ENCODE data around the gene TMEM269. TPM values are rescaled to one million over a fixed set of nuclear protein-coding genes. Genes with fewer than 3 reads are reported as not detected.

TMEM269 gene
- total RNA-seq, 4 donors from 2014 or later, result 0.11 to 0.17 (median 0.16) TPM; not detected in 1

DNA sequence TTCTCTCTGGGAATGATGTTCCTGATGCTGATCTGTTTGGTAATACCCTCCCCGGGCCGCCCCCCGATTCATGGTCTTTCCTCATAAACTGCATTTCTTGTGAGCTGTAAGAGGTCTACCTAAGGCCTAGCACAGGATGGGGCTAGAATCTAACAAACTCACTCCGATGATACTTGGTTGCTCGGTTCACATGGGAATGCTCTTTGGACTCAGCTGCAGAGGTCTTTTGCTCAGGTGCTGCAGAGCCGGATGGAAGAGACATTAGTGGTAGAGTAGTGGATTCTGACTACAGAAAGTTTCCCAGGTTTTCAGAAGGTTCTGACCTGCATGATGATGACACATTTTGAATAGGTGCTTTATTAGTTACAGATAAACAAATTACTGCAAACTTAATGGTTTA lies 8.3 kb upstream of the TMEM269 start:
- peaks cover 61% of the 10 kb centered on the region for H3K36me3 ChIP-seq
- no peak for DNase-seq (ENCODE audit: low spot score in 2 of 2)
- no peak overlapping the region for H3K4me3 ChIP-seq
- no peak overlapping the region for H3K27ac ChIP-seq
- no peaks in the 10 kb centered on the region for H3K9me3 ChIP-seq
- WGBS, result 92% methylated on average over 6 of the region's 6 CpGs
- TF ChIP-seq POLR2A (IDR thresholded peaks at IDR 0.05) (no peak), POLR2AphosphoS5 (IDR thresholded peaks at IDR 0.05) (no peak), EP300 (IDR thresholded peaks at IDR 0.05) (no peak)
- TF ChIP-seq, protein P1, sequence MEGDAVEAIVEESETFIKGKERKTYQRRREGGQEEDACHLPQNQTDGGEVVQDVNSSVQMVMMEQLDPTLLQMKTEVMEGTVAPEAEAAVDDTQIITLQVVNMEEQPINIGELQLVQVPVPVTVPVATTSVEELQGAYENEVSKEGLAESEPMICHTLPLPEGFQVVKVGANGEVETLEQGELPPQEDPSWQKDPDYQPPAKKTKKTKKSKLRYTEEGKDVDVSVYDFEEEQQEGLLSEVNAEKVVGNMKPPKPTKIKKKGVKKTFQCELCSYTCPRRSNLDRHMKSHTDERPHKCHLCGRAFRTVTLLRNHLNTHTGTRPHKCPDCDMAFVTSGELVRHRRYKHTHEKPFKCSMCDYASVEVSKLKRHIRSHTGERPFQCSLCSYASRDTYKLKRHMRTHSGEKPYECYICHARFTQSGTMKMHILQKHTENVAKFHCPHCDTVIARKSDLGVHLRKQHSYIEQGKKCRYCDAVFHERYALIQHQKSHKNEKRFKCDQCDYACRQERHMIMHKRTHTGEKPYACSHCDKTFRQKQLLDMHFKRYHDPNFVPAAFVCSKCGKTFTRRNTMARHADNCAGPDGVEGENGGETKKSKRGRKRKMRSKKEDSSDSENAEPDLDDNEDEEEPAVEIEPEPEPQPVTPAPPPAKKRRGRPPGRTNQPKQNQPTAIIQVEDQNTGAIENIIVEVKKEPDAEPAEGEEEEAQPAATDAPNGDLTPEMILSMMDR (IDR thresholded peaks at IDR 0.05), result no peak
- H3K27me3 ChIP-seq, result no peaks in the 10 kb centered on the region
- peaks cover 4% of the 10 kb centered on the region for H3K4me1 ChIP-seq

DNA sequence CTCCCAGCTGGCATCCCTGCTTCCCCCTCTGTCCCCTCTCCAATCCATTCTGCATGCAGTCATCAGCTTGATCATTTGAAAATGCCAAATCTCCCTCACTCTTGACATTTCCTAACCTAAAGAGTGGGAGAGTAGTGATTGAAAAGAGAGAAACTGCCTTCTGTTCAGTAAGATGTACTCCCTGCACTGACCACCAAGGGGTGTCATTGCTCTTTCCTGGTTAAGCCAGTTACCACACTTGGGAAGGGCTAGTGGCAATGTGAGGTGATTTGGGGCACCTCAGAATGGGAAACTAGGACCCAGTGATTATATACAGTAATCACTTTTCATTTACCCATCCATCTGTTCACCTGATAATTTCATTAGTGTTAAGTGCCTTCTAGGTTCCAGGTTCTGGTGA lies 6.9 kb upstream of the TMEM269 start:
- no peaks in the 10 kb centered on the region for H3K4me1 ChIP-seq
- H3K36me3 ChIP-seq, result peaks cover 64% of the 10 kb centered on the region
- H3K27ac ChIP-seq, result no peak overlapping the region
- no peaks in the 10 kb centered on the region for H3K9me3 ChIP-seq
- TF ChIP-seq, protein P1 (IDR thresholded peaks at IDR 0.05), result peak; percentile 32 to 52
- TF ChIP-seq POLR2A (IDR thresholded peaks at IDR 0.05), result no peak
- H3K27me3 ChIP-seq, result no peaks in the 10 kb centered on the region
- DNase-seq (ENCODE audit: low spot score in 2 of 2), result no peak
- H3K4me3 ChIP-seq, result no peak overlapping the region

DNA sequence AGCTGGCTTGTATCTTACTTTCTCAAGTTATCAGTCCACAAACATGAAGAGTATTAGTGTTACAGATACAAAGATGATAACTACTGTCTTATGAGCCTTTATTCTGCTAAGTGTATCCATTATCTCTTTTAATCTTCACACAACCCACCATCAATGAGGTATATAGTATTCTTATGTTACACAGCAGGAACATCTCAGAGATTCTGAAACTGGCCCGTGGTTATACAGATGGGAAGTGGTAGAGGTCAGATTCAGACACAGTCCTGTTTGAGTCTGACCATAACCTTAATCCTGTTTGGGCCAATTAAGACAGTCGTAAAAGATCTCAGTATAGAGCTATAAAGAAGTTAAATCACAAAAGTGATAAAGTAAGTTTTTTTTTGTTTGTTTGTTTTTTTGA lies 5.1 kb upstream of the TMEM269 start:
- TF ChIP-seq EP300 (IDR thresholded peaks at IDR 0.05) (no peak), POLR2A (IDR thresholded peaks at IDR 0.05) (no peak), POLR2AphosphoS5 (IDR thresholded peaks at IDR 0.05) (no peak)
- TF ChIP-seq, protein P1 (IDR thresholded peaks at IDR 0.05), result no peak
- Histone ChIP-seq H3K27ac (no peak overlapping the region), H3K4me3 (no peak overlapping the region), H3K9me3 (no peaks in the 10 kb centered on the region), H3K4me1 (peaks cover under 1% of the 10 kb centered on the region), H3K27me3 (no peaks in the 10 kb centered on the region), H3K36me3 (peaks cover 58% of the 10 kb centered on the region)
- WGBS, result 89% methylated on average over 2 of the region's 2 CpGs
- no peak for DNase-seq (ENCODE audit: low spot score in 2 of 2)

DNA sequence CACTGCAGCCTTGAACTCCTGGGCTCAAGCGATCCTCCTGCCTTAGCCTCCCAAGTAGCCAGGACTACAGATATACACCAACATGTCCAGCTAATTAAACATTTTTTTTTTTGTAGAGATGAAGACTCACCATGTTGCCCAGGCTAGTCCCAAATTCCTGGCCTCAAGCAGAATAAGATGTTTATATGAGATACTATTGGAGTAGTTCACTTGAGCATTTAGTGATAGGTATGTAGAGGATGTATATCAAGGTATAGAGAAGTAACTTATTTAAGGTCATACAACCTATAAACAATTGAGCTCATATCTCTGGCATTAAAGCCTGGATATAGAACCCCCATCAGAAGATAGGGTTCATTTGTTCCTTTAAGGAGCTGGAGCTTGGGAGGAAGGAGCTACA lies 4.6 kb upstream of the TMEM269 start:
- Histone ChIP-seq H3K4me1 (peaks cover 5% of the 10 kb centered on the region), H3K9me3 (no peaks in the 10 kb centered on the region), H3K27ac (no peak overlapping the region), H3K27me3 (no peaks in the 10 kb centered on the region), H3K4me3 (no peak overlapping the region), H3K36me3 (peaks cover 54% of the 10 kb centered on the region)
- WGBS, result 95% methylated on average over 1 of the region's 1 CpG
- no peak for DNase-seq (ENCODE audit: low spot score in 2 of 2)
- no peak for TF ChIP-seq EP300 (IDR thresholded peaks at IDR 0.05)
- TF ChIP-seq POLR2A (IDR thresholded peaks at IDR 0.05), result no peak

DNA sequence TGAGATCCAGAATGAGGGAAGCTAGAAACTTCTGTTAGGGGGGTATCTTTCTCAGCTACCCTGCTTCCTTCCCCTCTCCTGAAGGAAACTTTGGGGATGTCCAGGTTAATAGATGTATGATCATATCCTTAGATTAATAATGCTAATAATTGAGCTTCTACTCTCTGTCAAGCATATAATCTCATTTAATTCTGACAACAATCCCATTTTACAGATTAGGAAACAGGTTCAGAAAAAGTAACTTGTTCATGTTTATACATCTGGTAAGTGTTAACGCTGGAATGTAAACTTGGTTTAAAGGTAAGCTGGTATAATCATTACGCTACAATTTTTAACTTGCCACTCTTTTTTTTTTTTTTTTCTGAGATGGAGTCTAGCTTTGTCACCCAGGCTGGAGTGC lies 1.7 kb upstream of the TMEM269 start:
- Histone ChIP-seq H3K9me3 (no peaks in the 10 kb centered on the region), H3K36me3 (peaks cover 32% of the 10 kb centered on the region), H3K27me3 (no peaks in the 10 kb centered on the region), H3K4me3 (no peak overlapping the region), H3K4me1 (peaks cover 10% of the 10 kb centered on the region), H3K27ac (no peak overlapping the region)
- WGBS, result 90% methylated on average over 2 of the region's 2 CpGs
- TF ChIP-seq, protein P1 (IDR thresholded peaks at IDR 0.05), result no peak
- TF ChIP-seq EP300 (IDR thresholded peaks at IDR 0.05), result no peak
- TF ChIP-seq POLR2A (IDR thresholded peaks at IDR 0.05), result no peak
- no peak for TF ChIP-seq POLR2AphosphoS5 (IDR thresholded peaks at IDR 0.05)
- no peak for DNase-seq (ENCODE audit: low spot score in 2 of 2)

DNA sequence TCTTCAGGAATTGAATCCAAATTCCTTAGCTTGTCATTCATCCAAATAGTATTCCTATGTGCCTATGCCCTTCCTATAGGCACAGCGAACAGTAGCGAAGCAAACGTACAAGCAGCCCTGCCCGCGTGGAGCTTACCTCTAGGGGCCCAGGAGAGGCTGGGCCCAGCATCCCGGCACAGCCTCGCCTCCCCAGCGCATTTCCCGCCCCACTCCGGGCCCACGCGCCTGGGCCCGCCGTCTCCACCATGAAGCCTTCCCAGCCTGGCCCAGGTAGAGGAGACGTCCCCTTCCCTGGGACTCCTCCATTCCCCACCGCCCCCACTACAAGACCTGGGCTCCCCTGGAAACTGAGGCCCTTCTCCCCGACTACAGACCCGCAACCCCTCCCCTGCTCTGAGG lies 245 bp upstream of the TMEM269 start:
- WGBS, result 88% methylated on average over 15 of the region's 18 CpGs
- H3K4me3 ChIP-seq, result peak overlapping the region; percentile 51
- no peaks in the 10 kb centered on the region for H3K27me3 ChIP-seq
- H3K4me1 ChIP-seq, result peaks cover 10% of the 10 kb centered on the region
- H3K9me3 ChIP-seq, result no peaks in the 10 kb centered on the region
- TF ChIP-seq POLR2AphosphoS5 (IDR thresholded peaks at IDR 0.05), result no peak
- TF ChIP-seq EP300 (IDR thresholded peaks at IDR 0.05), result no peak
- TF ChIP-seq, protein P1 (IDR thresholded peaks at IDR 0.05), result no peak
- no peak for TF ChIP-seq POLR2A (IDR thresholded peaks at IDR 0.05)
- H3K36me3 ChIP-seq, result peaks cover 27% of the 10 kb centered on the region
- no peak for DNase-seq (ENCODE audit: low spot score in 2 of 2)
- H3K27ac ChIP-seq, result no peak overlapping the region
